IMR-90 (cell line): Measurements from ENCODE around the gene EHD4. TPM values are rescaled to one million over a fixed set of nuclear protein-coding genes. Genes with fewer than 3 reads are reported as not detected.

Experiments
- ATAC-seq: fragments of 200-7000 bp; cut with Tn5 transposase; 2 replicates; pipeline ENCODE4 v1.9.1; 2020; ENCODE audit warnings: low read depth, mild to moderate bottlenecking, moderate library complexity
- BruUV-seq: library from RNA; stranded (reverse); fragments of 400-500 nt; replicated peaks from 2 replicates; lab custom pipeline; 2021; lab: Mats Ljungman, UMichigan
- CTCF ChIA-PET: fragments of 300-600 bp; formaldehyde crosslinking; extraction: SDS; loops from one replicate; lab custom pipeline; 2021; ENCODE audit warnings: antibody characterized with exemption; lab: Yijun Ruan, JAX
- POLR2A ChIA-PET: fragments of 300-600 bp; sonication (Branson Sonifier 250); formaldehyde crosslinking; loops from one replicate; lab custom pipeline; 2022; ENCODE audit warnings: antibody characterized with exemption; ENCODE audit not compliant: unreplicated experiment; lab: Charles Lee
- DNase-seq: peaks from one replicate; pipeline ENCODE4 v3.0.0; 2013
- H2AFZ ChIP-seq: replicated peaks from 2 replicates; pipeline ENCODE3; 2013; ENCODE audit warnings: low read length, mild to moderate bottlenecking; ENCODE audit not compliant: poor library complexity
- H2AK5ac ChIP-seq: 2 replicates; pipeline ENCODE4 v1.6.1; 2013; ENCODE audit warnings: low read depth, low read length, inconsistent platforms
- H2AK9ac ChIP-seq: replicated peaks from 2 replicates; pipeline ENCODE3; 2013; ENCODE audit warnings: mild to moderate bottlenecking, low read depth, low read length, moderate library complexity; ENCODE audit not compliant: poor library complexity
- H2BK120ac ChIP-seq: 2 replicates; pipeline ENCODE4 v1.6.1; 2013; ENCODE audit warnings: low read depth, low read length, inconsistent platforms
- H2BK15ac ChIP-seq: 3 replicates; pipeline ENCODE4 v1.6.1; 2013; ENCODE audit warnings: low read depth, low read length, inconsistent platforms
- H2BK20ac ChIP-seq: 2 replicates; pipeline ENCODE4 v1.6.1; 2013; ENCODE audit warnings: low read depth, mild to moderate bottlenecking, inconsistent platforms, low read length, moderate library complexity
- H2BK5ac ChIP-seq: 2 replicates; pipeline ENCODE4 v1.6.1; 2013; ENCODE audit warnings: mild to moderate bottlenecking, low read depth, low read length, inconsistent platforms; ENCODE audit not compliant: poor library complexity, severe bottlenecking
- H3K14ac ChIP-seq: replicated peaks from 2 replicates; pipeline ENCODE4 v1.6.1; 2013; ENCODE audit warnings: low read depth, low read length, inconsistent platforms
- H3K18ac ChIP-seq: 2 replicates; pipeline ENCODE4 v1.6.1; 2013; ENCODE audit warnings: low read depth, low read length, control low read depth
- H3K23ac ChIP-seq: 2 replicates; pipeline ENCODE4 v1.6.1; 2013; ENCODE audit warnings: low read depth, low read length, inconsistent platforms
- H3K27ac ChIP-seq: 2 replicates; pipeline ENCODE4 v1.5.1; 2013; ENCODE audit warnings: mild to moderate bottlenecking, control low read depth, low read length; ENCODE audit not compliant: insufficient read depth
- H3K27me3 ChIP-seq: 2 replicates; pipeline ENCODE4 v1.6.1; 2013; ENCODE audit warnings: low read length; ENCODE audit not compliant: control insufficient read depth, insufficient read depth
- H3K36me3 ChIP-seq: 2 replicates; pipeline ENCODE4 v1.6.1; 2013; ENCODE audit warnings: low read length, mixed read lengths; ENCODE audit not compliant: control insufficient read depth, insufficient read depth
- H3K4ac ChIP-seq: 2 replicates; pipeline ENCODE4 v1.6.1; 2013; ENCODE audit warnings: low read depth, low read length, inconsistent platforms
- H3K4me1 ChIP-seq: 2 replicates; pipeline ENCODE4 v1.6.1; 2013; ENCODE audit warnings: low read length, mixed read lengths; ENCODE audit not compliant: control insufficient read depth, insufficient read depth
- H3K4me2 ChIP-seq: 2 replicates; pipeline ENCODE4 v1.6.1; 2013; ENCODE audit warnings: low read depth, mild to moderate bottlenecking, control low read depth, low read length, moderate library complexity
- H3K4me3 ChIP-seq: 2 replicates; pipeline ENCODE4 v1.5.1; 2013; ENCODE audit warnings: low read depth, mild to moderate bottlenecking, control low read depth, low read length, moderate library complexity; ENCODE audit not compliant: insufficient read depth
- H3K56ac ChIP-seq: 2 replicates; pipeline ENCODE4 v1.6.1; 2013; ENCODE audit warnings: low read length, inconsistent platforms; ENCODE audit not compliant: insufficient read depth; ENCODE audit errors: extremely low read depth
- H3K79me1 ChIP-seq, 2 experiments: 2 replicates each; pipeline ENCODE4 v1.6.1; 2013; ENCODE audit warnings: low read length in 2 of 2, inconsistent platforms in 1 of 2, low read depth in 1 of 2
- H3K9ac ChIP-seq: 2 replicates; pipeline ENCODE4 v1.6.1; 2013; ENCODE audit warnings: low read depth, low read length, control low read depth
- H3K9me1 ChIP-seq: 2 replicates; pipeline ENCODE4 v1.6.1; 2013; ENCODE audit warnings: low read length, inconsistent platforms; ENCODE audit not compliant: insufficient read depth
- H3K9me3 ChIP-seq: 2 replicates; pipeline ENCODE4 v1.6.1; 2013; ENCODE audit warnings: low read length; ENCODE audit not compliant: control insufficient read depth, insufficient read depth
- H4K20me1 ChIP-seq: 2 replicates; pipeline ENCODE4 v1.6.1; 2013; ENCODE audit warnings: low read length, inconsistent platforms; ENCODE audit not compliant: insufficient read depth
- H4K5ac ChIP-seq: 2 replicates; pipeline ENCODE4 v1.6.1; 2013; ENCODE audit warnings: mild to moderate bottlenecking, low read depth, low read length, control low read depth
- H4K8ac ChIP-seq, 2 experiments: 2 replicates each; pipeline ENCODE4 v1.6.1; 2013; ENCODE audit warnings: low read depth in 2 of 2, low read length in 2 of 2, control low read depth in 1 of 2, inconsistent platforms in 1 of 2
- H4K91ac ChIP-seq: 2 replicates; pipeline ENCODE4 v1.6.1; 2013; ENCODE audit warnings: low read depth, low read length, inconsistent platforms; ENCODE audit not compliant: insufficient read depth
- CEBPB ChIP-seq: IDR thresholded peaks from 2 replicates; pipeline ENCODE4 v1.6.1; 2012; ENCODE audit warnings: low read depth, low read length, improper control_type of control experiment
- CHD1 ChIP-seq: IDR thresholded peaks from 2 replicates; pipeline ENCODE4 v1.6.1; 2012; ENCODE audit warnings: low read depth, low read length, improper control_type of control experiment
- CTCF ChIP-seq: conservative IDR thresholded peaks from 2 replicates; pipeline ENCODE4 v1.5.1; 2012; ENCODE audit warnings: mild to moderate bottlenecking, low read depth, low read length, improper control_type of control experiment
- FOS ChIP-seq: fragments of 150-350 bp; IDR thresholded peaks from 2 replicates; pipeline ENCODE4 v1.6.1; 2016; ENCODE audit warnings: low read depth, low read length
- MAFK ChIP-seq: IDR thresholded peaks from 2 replicates; pipeline ENCODE4 v1.6.1; 2012; ENCODE audit warnings: low read depth, low read length, improper control_type of control experiment
- MAZ ChIP-seq: IDR thresholded peaks from 2 replicates; pipeline ENCODE4 v1.6.1; 2012; ENCODE audit warnings: low read depth, mild to moderate bottlenecking, low read length, improper control_type of control experiment, moderate library complexity, borderline replicate concordance
- MXI1 ChIP-seq: IDR thresholded peaks from 2 replicates; pipeline ENCODE4 v1.6.1; 2012; ENCODE audit warnings: low read depth, mild to moderate bottlenecking, low read length, moderate library complexity, borderline replicate concordance
- NFE2L2 ChIP-seq: fragments of 150-350 bp; IDR thresholded peaks from 2 replicates; pipeline ENCODE4 v1.6.1; 2016; ENCODE audit warnings: low read depth, mild to moderate bottlenecking, low read length
- POLR2A ChIP-seq: IDR thresholded peaks from 2 replicates; pipeline ENCODE4 v1.6.1; 2012; ENCODE audit warnings: mild to moderate bottlenecking, low read depth, low read length
- RAD21 ChIP-seq: IDR thresholded peaks from 2 replicates; pipeline ENCODE4 v1.6.1; 2012; ENCODE audit warnings: low read length, improper control_type of control experiment
- RCOR1 ChIP-seq: IDR thresholded peaks from 2 replicates; pipeline ENCODE4 v1.6.1; 2012; ENCODE audit warnings: mild to moderate bottlenecking, low read length, improper control_type of control experiment; ENCODE audit not compliant: insufficient replicate concordance
- RFX5 ChIP-seq: IDR thresholded peaks from 2 replicates; pipeline ENCODE4 v1.8.0; 2012; ENCODE audit warnings: low read depth, mild to moderate bottlenecking, low read length, moderate library complexity
- SMC3 ChIP-seq: fragments of 150-350 bp; IDR thresholded peaks from 2 replicates; pipeline ENCODE4 v1.6.1; 2016; ENCODE audit warnings: low read depth, mild to moderate bottlenecking, antibody characterized with exemption, low read length, moderate library complexity
- USF2 ChIP-seq: fragments of 150-350 bp; IDR thresholded peaks from 2 replicates; pipeline ENCODE4 v1.6.1; 2017; ENCODE audit warnings: mild to moderate bottlenecking, antibody characterized with exemption, low read length, low read depth
- WGBS, 2 experiments: methylation state at CpG; one replicate each; pipeline versions ENCODE4 v1.1.5 to v1.1.7; 2013; ENCODE audit warnings: missing lambda C conversion rate in 2 of 2; ENCODE audit not compliant: insufficient read length in 1 of 2; ENCODE audit errors: extremely low coverage in 2 of 2; 5-methylcytosine and 5-hydroxymethylcytosine counted together
- dilution Hi-C: fragments of 300-500 bp; cut with HindIII; formaldehyde crosslinking; loops from one replicate; pipeline ENCODE4 v1.14.3; 2018; ENCODE audit warnings: low sequenced_read_pairs; ENCODE audit not compliant: unreplicated experiment
- in situ Hi-C: fragments of 300-500 bp; cut with MboI; formaldehyde crosslinking; loops from 3 replicates; pipeline ENCODE4 v1.14.3; 2019; ENCODE audit warnings: low sequenced_read_pairs, inconsistent platforms, mixed read lengths
- intact Hi-C: fragments of 100-400 bp; cut with micrococcal nuclease; formaldehyde crosslinking; loops from 2 replicates; pipeline ENCODE4 v1.10.0; 2022
- polyA plus RNA-seq, 3 experiments: library from polyadenylated mRNA; depleted of rRNA; stranded (reverse); fragments of >200 nt; gene quantifications; 2 replicates each; pipeline ENCODE4 v1.2.3, GENCODE V29; 2012; ENCODE audit warnings: low replicate concordance in 1 of 3
- total RNA-seq: library from RNA; depleted of rRNA; stranded (reverse); fragments of >200 nt; gene quantifications from 2 replicates; pipeline ENCODE4 v1.2.3, GENCODE V29; 2012
- TF ChIP-seq, protein P1 (sequence below): fragments of 150-350 bp; IDR thresholded peaks from 2 replicates; pipeline ENCODE4 v1.6.1; 2016; ENCODE audit warnings: low read depth, mild to moderate bottlenecking, low read length, moderate library complexity, borderline replicate concordance

Gene EHD4
- total and polyA plus RNA-seq, 2 of the 4 experiments (the other 2 are of a cell fraction), result 21.0 to 29.0 TPM

DNA sequence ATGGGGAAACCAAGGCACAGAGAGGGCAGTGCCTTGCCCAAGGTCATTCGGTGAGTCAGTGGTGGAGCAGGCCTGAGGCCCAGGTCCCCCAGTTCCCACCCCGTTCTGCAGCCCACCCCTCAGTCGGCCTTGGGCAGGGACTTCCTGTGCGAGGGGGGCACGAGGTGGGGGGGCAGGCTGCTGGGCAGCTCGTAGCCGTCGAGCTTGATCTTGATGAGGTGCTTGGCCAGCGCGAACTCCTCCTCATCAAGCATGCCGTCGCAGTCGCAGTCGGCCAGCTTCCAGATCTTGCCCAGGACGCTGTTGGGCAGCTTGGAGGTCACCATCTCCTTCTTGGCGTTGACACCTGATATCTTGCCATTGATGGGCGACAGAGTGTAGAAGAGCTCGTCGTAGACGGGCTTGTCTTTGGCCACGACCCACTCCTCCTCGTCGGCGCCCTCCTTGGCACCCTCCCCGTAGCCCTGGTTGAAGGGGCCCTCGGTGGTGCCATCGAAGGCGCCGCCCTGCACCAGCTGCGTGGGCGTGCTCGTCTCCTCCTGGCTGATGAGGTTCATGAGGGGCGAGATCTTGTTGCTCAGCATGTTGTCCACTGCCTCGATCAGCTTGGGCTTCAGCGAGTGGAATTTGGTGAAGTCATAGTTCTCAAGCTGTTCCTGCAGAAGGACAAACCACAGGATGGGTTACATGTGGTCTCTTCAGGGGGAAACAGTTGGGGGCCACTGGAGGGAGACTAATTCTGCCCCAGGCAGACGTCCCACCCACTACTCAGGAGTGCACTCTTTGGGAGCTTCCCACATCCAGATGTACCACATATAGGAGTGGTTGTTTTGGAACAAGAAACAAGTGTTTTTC is 71.6 kb downstream of the EHD4 start:
- Histone ChIP-seq H3K18ac (no peak overlapping the region), H3K56ac (no peak overlapping the region), H2AFZ (no peak overlapping the region), H3K9ac (no peak overlapping the region), H3K27me3 (no peaks in the 10 kb centered on the region), H4K5ac (no peak overlapping the region), H2AK5ac (no peak overlapping the region), H3K4ac (no peak overlapping the region), H3K79me1 (peaks cover 0 to 18% of the 10 kb centered on the region in 2 experiments), H3K23ac (no peak overlapping the region), H3K36me3 (peaks cover 12% of the 10 kb centered on the region), H2BK15ac (no peak overlapping the region), H3K27ac (no peak overlapping the region), H3K4me2 (no peak overlapping the region), H3K9me3 (no peaks in the 10 kb centered on the region), H3K4me1 (no peaks in the 10 kb centered on the region), H3K4me3 (no peak overlapping the region), H2BK20ac (no peak overlapping the region), H2BK5ac (no peak overlapping the region), H2BK120ac (no peak overlapping the region), H3K9me1 (no peaks in the 10 kb centered on the region), H4K8ac (no peak overlapping the region), H2AK9ac (no peak overlapping the region), H4K91ac (no peak overlapping the region), H3K14ac (no peak overlapping the region), H4K20me1 (peaks cover 16% of the 10 kb centered on the region; the same call in 1 of the 2 replicates)
- intact Hi-C loops (no loop called here), in situ Hi-C loops (no loop called here), dilution Hi-C loops (no loop called here)
- WGBS, 2 experiments, result 96% methylated on average over 5 of the region's 36 CpGs; no CpG with 5 or more reads in 1 of the 2 experiments
- BruUV-seq, result no TSS peak
- DNase-seq (no peak), ATAC-seq (no peak)
- POLR2A ChIA-PET, result no interaction called here
- CTCF ChIA-PET, result no interaction called here
- TF ChIP-seq MAZ (no peak), CEBPB (no peak), MXI1 (no peak), CTCF (no peak), SMC3 (no peak), CHD1 (no peak), RCOR1 (no peak), RAD21 (no peak), FOS (no peak), USF2 (no peak), MAFK (no peak), RFX5 (no peak), POLR2A (no peak), NFE2L2 (no peak)
- TF ChIP-seq, protein P1, sequence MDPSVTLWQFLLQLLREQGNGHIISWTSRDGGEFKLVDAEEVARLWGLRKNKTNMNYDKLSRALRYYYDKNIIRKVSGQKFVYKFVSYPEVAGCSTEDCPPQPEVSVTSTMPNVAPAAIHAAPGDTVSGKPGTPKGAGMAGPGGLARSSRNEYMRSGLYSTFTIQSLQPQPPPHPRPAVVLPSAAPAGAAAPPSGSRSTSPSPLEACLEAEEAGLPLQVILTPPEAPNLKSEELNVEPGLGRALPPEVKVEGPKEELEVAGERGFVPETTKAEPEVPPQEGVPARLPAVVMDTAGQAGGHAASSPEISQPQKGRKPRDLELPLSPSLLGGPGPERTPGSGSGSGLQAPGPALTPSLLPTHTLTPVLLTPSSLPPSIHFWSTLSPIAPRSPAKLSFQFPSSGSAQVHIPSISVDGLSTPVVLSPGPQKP, result no peak
